ENCODE results near the gene DRD2.

DNA sequence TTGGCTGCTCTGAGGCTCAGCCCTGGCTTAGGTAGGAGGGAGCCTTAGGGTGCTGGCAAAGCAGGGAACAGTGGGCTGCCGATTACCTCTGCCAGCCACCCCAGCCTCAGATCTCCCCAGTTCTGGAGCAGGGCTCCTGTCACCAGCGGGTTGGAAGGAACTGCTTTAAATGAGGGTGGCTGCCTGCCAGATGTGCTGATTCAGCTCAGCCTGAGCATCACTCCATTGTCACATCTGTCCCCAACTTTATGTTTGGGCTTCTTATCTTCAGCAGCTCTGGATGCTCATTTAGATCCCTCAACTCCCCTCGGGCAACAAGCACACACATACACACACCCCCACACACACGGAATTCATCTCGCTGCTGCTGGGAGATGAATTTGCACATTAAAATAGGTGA lies 104.6 kb downstream of the DRD2 start:
- TF ChIP-seq, protein P1, sequence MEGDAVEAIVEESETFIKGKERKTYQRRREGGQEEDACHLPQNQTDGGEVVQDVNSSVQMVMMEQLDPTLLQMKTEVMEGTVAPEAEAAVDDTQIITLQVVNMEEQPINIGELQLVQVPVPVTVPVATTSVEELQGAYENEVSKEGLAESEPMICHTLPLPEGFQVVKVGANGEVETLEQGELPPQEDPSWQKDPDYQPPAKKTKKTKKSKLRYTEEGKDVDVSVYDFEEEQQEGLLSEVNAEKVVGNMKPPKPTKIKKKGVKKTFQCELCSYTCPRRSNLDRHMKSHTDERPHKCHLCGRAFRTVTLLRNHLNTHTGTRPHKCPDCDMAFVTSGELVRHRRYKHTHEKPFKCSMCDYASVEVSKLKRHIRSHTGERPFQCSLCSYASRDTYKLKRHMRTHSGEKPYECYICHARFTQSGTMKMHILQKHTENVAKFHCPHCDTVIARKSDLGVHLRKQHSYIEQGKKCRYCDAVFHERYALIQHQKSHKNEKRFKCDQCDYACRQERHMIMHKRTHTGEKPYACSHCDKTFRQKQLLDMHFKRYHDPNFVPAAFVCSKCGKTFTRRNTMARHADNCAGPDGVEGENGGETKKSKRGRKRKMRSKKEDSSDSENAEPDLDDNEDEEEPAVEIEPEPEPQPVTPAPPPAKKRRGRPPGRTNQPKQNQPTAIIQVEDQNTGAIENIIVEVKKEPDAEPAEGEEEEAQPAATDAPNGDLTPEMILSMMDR (IDR thresholded peaks at IDR 0.05), result no peak
- TF ChIP-seq POLR2A (IDR thresholded peaks at IDR 0.05), result no peak

Data from testis (tissue), 2 donors.